Measurements from ENCODE around the gene CHAC1.

DNA sequence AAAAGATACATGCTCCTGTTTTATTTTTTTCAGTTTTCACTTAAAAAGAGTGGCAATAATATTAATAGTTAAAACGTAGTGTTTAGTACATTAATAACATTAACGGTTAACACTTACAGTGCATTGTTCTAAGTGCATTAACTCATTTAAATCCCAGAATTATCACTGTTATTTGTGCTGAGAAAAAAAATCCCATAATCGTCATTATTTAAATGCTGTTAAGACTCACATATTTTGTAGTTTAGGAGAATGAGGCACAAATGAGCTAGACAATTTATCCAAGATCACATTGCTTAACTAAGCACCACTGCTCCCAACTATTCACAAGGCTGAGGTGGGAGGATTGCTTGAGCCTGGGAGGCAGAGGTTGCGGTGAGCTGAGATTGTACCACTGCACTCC lies 34.9 kb downstream of the CHAC1 start:
- TF ChIP-seq CTCF (IDR thresholded peaks at IDR 0.05), result no peak
- no peak for TF ChIP-seq EP300 (IDR thresholded peaks at IDR 0.05; ENCODE audit: low read depth)
- TF ChIP-seq POLR2A (IDR thresholded peaks at IDR 0.05), result no peak
- TF ChIP-seq POLR2AphosphoS5 (IDR thresholded peaks at IDR 0.05), result no peak

All from transverse colon (tissue), 4 donors.